Erythroblast (primary cell): Measurements from ENCODE around the gene MFGE8.

Experiments
- GATA1 ChIP-seq: IDR thresholded peaks from 2 replicates; pipeline ENCODE4 v1.6.1; 2011; ENCODE audit warnings: low read depth, mild to moderate bottlenecking, control low read depth, low read length, moderate library complexity
- POLR2A ChIP-seq: IDR thresholded peaks from 2 replicates; pipeline ENCODE4 v1.6.1; 2011; ENCODE audit warnings: mild to moderate bottlenecking, low read length

DNA sequence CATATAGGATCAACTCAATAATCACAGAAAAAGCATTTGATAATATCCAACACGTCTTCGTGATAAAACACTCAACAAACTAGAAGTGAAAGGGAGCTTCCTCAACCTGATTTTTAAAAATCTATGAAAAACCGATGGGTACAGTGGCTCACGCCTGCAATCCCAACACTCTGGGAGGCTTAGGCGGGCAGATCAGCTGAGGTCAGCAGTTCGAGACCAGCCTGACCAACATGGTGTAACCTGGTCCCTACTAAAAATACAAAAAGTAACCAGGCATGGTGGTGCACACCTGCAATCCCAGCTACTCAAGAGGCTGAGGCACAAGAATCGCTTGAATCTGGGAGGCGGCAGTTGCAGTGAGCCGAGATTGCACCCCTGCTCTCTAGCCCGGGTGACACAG, 2.2 kb upstream of the MFGE8 start:
- TF ChIP-seq POLR2A (no peak), GATA1 (no peak)
